GM18519 (cell line): ENCODE data around the gene CWC22.
"Not testable (repeated sequence)": the region's sequence is repeated elsewhere in the genome, so short reads cannot be mapped to it uniquely, and the experiment has no call there.

ENCODE experiments used
- ATAC-seq: cut with Tn5 transposase; IDR thresholded peaks from one replicate; pipeline ENCODE4 v1.9.1; 2021; ENCODE audit warnings: mild to moderate bottlenecking, moderate library complexity; ENCODE audit not compliant: unreplicated experiment, low FRiP score

The CWC22 gene

DNA sequence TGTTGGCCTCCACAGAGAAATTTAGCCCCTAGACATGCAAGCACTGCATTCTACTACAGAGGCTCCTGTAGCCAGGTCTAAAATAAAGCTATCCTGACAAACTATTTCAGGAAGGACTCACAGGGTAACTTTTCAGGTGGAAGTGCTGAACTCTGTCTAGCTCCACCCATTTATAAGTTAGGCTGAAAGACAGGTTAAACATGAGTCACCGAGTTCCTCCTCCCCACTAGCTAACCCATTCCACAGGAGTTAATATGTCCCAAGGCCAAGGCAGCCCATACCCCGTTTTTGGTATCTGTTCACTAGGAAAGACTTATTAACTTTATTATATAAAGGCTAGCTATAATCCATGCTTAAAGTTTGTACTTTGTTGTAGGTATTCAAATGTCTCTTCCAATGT is 3.5 kb downstream of the CWC22 start:
- no peak for ATAC-seq

DNA sequence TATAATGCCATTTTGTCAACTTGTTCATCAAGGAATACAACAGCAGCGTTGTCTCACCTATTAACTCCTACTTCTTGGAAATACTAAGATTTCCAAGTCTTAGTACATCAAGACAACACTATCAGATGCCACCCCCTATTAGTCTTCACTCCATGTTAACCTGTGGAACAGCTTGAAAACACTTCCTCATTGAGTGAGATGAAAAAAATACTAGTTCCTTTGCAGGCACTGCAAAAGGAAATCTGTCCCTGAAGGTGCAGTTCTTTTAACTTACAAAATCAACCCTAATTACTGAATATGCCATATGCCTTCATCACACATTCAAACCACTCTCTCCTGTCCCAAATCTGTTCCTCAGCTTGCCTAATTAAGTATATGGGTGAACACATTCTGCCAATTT is 4.0 kb downstream of the CWC22 start:
- no peak for ATAC-seq

DNA sequence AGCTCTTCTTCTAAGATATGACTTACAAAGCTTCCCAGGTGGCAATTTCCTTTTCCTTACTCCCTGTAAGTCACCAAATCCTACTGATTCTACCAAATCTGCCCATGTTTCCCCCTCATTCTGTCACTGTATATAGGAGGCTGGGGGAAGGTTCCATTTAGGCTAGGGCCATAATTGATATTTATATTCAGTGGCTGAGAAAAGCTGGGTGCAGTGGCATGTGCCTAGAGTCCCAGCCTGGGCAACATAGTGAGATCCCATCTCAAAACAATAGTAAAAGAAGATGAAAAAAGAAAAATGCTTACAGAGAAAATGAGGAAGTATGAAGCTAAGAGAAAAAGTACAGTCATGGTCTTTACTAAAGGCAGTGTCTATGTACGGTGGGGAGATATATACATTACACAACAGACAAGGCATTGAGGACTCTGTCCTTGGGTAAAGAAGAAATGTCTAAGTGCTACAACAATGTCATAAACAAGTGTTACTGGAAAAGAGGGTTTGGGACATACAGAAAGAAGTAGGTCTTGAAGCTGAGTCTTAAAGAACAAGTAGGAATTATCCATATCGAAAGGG is 4.8 kb downstream of the CWC22 start:
- ATAC-seq = no peak

DNA sequence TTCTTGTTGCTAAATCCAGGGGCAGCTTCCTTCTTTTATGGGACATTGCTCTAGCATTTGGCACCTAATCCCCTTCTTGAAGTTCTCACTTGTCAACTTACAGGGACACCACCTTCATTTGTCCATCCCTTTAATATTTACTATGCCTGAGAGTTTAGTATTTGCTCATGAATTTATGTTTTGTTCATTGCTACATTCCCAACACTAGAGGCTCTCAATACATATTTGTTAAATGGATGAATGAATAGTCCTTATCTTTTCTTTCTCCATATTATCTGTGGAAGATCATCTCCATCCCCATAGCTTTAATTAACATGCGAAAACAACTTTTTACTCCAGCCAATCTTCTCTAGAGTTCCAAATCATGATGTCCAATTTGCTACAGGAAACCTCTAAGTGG is 5.4 kb downstream of the CWC22 start:
- ATAC-seq = no peak

DNA sequence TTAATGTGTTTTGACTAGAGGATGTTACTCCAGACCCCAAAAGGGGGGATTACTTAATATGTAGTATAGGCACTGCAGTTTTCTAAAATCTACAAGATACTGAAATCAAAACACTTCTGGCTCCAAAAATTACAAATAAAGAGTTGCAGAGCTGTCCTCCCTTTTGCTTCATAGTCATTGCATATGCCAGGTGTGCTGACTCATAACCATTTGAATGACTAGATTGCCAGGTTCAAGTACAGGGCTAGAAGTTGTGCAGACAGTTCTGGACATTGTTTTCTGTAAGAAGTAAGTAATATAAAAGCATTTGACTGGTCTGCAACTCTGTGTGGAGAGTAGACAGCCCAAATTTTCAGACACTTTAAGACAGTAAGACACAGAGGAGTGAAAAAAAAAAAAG is 6.7 kb downstream of the CWC22 start:
- peak; percentile 46 for ATAC-seq

DNA sequence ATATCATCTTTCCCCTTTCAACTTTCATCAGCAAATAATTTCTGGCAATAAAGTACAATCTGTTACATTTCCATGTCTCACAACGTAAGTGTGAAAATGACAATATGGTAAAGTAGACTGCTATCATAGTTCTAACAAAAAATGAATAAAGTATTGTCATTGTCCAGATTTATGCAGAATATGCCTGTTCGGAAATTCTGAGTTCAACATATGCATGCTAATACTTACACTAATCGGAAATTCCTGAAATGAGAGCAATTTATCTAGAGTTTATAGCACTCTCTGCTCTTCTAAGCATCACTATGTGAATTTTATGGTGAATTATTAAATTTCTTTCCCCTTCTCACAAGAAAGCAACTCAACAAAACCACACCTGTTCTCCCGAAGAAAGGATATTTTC is 8.1 kb downstream of the CWC22 start:
- ATAC-seq = no peak

DNA sequence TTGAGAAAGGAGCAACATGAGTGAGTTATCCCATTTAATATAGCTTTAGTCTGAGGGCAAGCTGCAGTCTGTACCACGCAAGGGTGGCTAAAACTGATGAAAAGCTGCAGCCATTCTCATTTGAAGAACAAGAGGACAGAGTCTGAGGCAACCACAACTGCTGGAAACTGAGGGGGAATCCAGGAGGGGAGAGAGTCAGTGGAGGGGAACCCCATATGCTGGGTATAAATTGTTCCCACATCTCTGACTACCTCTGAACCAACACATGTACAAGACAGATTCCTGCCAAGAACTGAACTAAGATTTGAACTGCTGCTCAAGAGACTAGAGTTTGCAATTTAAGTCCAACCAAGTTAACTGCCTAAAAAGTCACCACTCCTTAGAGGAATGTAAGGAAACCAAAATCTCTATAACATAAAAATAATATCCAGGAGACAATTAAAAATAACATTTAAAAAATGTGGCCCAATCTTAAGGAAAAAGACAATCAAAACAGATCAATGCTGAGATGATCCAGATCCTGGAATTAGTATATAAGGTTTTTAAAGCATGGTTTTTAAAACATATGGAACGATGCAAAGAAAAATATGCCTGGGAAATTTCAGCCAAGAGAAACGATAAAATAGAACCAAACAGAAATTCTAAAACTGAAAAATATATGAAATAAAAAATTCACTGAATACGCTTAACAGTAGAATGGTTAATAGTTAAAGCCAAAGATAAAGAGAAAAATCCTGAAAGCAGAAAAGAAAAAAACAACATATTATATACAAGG is 11.2 kb downstream of the CWC22 start:
- no peak for ATAC-seq

DNA sequence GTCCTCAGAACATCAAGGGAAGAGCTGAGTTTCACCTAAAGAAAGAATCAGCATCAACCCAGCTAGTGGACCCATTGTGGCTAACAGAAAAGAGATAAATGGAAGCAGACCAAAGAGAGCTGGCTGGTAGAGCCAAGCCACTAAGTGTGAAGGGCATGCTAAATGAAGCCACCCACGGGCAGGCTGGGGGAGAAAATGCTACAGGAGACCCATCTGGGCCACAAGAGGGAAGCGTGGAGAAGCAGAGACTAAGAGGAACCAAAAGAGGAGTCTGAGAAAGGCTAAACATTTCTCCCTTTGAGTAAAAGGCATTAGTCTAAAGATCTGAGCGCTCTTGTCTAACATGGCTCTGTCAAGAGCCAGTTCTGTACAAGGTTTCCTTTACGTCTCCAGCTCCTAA is 15.8 kb downstream of the CWC22 start:
- ATAC-seq = no peak

DNA sequence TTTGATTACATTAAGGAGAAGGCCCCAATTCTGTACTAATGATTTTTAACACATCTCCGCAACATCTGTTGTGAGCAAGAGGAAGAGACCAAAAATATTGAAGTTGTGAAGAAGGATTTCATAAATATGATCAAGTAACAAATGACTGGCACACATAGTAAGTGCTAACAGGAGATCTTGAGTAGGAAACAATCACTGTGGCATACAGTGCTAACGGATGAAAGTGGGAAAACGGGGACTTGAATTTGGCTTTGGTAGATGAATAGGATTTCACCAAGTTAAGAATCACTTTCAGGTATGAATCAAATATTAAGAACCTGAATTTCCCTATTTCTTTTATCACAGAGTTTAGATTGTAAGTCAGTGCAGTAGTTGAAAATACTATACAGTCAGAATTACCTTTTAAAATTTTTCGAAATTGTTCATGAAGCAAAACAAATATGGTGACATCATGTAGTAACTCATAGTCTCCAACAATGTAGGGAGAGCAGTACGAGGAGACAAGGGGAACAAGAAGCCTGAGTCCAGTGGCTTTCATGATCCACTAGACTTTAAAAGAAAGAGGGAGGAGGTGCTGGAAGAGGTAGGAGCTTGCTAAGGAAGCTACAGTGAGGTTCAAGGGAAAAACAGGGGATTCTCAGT is 16.3 kb downstream of the CWC22 start:
- ATAC-seq = no peak

DNA sequence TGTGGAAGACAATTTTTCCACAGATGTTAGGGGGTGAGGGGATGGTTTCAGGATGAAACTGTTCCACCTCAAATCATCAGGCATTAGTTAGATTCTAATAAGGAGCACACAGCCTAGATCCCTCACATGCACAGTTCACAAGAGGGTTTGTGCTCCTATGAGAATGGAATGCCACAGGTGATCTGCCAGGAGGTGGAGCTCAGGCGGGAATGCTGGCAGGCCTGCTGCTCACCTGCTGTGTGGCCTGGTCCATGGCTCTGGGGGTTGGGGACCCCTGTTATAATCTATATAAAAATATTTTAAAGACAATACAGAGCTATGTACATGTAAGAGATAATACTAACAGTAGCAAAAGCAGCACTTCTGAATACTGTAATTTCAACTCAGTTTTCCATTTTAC is 19.2 kb downstream of the CWC22 start:
- no peak for ATAC-seq

DNA sequence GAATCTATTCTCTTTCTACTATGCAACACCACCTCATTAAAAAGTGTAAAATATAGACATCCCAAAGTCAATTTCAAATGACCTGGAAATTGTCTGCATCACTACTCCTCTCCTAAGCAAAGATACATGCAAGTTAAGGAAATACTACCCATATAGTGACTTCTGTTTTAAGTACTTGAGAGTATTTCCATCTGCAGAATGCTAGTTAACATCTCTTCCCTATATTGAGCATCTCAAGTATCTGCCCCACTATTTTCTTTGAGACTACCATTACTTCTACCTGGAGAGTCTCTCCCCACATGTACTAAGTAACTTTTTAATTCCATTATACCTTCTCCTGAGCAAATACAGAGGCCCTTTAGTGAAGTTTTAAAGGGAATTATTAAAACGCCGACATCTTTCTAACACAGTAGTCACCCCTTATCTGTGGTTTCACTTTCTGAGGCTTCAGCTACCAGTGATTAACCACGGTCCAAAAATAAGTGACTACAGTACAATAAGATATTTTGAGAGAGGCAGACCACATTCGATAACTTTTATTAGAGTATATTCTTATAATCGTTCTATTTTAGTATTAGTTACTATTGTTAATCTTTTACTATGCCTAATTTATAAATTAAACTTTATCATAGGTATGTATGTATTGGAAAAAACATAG is 21.8 kb downstream of the CWC22 start:
- peak; percentile 74 for ATAC-seq

DNA sequence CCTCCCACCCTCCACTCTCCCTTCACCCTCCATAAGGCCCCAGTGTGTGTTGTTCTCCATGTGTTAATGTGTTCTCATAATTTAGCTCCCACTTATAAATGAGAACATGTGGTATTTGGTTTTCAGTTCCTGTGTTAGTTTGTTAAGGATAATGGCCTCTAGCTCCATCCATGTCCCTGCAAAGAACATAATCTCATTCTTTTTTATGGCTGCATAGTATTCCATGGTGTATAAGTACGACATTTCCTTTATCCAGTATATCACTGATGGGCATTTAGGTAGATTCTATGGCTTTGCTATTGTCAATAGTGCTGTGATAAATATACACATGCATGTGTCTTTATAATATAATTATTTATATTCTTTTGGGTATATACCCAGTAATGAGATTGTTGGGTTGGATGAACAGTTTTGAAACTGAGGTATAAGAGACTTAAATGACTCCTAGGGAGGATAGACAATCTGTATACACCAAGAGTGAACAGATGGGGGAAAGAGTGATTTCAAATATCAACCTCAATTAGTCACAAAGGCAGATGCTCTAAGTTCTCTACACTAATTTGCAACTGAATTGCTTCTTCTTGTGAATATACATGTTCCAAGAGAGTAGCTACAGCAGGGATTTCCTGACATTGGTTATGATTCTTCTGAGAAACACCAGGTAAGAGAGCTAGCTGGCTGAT is 23.7 kb downstream of the CWC22 start:
- no peak for ATAC-seq

DNA sequence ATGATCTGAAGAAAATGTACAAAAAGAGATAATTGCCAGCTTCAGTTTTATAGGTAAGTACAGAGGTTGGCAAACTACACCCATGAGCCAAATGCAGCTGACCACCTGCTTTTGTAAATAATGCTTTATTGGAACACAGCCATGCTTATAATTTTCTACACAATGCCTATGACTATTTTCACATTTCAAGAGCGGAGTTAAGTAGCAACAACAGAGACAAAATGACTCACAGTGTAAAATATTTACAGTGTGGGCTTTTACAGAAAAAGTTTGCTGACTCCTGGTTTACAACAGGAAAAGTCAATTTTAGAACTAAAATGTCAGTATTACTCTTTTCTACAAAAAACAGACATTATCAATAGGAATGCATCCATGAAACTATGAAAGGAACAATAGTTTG is 26.0 kb downstream of the CWC22 start:
- no peak for ATAC-seq

DNA sequence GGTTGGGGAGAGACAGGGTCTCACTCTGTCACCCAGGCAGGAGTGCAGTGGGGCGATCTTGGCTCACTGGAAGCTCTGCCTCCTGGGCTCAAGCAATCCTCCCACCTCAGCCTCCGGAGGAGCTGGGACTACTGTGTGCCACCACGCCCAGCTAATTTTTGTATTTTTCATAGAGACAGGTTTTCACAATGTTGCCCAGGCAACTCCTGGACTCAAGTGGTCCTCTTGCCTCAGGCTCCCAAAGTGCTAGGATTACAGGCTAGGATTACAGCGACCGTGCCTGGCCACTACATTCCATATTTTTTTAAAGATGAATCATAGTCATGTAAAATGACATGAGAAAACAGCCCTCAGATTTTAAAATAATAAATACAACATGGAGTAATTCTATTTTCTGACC is 32.3 kb downstream of the CWC22 start:
- ATAC-seq = no peak

DNA sequence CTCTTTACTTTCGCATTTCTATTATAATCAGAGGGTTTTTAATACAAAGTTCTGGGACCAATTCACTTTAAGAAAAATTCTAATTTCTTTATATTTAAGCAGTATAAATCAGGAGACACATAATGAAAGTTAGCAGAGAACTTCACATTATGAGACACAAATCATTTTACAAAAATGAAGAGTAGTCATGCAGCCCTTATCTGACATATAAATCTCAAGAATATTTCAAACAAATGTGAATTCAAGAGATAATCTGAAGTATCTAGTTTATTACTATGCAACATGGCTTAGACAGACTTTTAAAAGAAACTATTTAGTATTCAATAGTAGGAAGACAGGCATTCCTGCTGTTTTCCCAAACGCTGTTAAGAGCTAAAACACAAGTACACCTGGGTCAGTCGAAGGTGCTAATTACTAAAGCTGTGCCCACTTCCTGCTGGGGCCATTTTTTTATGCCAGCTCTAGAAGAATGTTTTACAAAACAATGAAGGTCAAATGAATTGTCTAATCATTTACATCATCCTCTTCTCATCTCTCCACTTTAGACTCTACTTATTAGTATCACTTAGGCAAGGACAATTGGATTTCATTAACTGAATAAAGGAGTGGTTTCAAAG is 40.2 kb downstream of the CWC22 start:
- no peak for ATAC-seq

DNA sequence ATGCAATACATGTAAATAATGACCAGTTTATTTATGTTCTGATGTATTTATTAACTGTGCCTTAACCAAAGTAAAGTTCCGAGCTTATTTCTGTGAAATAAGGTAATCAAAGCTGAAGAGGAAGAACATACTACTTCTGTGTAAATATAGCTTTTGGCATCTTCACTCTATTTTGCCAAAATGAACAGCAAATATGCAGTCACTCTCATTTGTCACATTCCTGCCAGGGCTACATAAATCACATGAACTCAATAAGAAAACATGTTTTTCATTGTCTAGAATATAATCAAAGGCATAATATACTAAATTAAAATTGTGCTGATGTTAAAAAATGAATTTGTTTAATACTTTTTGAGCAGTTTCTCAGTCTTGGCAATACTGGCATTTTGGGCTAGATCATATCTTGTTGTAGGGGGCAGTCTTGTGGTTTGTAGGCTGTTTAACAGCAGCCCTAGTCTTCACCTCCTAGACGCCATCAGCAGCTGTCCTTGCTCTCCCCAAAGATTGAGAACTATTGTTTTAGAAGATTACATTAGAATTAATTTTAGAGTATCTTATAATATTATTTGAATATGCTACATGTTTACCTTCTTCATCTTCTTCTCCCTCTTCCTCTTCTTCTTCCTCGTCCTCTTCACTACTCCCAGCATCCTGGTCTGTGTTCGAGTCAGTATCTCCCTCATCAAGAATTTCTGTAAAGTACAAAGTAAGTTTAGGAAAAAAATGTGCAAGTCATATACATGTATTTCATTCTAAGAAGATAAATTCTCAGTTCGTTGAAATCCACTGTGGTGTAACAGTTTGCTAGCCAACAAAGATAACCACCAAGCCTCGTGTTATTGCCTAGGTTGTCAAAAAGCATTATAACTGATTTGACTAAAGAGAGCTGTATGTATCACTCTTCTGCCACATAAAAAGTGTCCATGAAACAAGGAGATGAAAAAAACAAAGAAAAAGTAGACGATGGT is 41.5 kb downstream of the CWC22 start:
- ATAC-seq = no peak

DNA sequence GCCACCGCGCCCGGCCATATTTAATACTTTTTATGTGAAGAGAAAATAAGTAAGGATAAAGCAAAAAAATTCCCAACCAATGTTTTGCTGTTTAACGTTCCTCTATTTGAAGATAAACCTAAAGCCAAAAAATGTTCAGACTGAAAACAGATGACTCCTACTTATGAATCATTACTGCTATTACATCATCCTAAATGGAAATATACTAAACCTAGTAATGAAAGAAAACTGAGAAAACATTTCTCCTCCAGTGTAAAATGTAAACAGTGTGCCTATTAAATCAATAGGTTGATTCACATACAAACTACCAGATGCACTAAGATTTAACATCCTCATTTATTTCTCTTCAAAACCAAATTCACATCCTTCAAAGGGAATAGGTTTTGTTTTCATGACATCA is 43.5 kb downstream of the CWC22 start:
- no peak for ATAC-seq

DNA sequence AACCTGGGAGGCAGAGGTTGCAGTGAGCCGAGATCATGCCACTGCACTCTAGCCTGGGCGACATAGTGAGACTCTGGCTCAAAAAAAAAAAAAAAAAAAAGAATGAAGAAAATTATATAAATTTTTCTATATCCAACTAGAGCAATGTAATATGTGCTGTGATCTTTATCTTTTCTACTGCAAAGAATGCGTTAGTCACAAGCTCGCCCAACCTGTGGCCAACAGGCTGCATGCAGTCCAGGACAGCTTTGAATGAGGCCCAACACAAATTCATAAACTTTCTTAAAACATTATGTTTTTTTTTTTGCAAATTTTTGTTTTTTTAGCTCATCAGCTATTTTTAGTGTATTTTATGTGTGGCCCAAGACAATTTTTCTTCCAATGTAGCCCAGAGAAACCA is 48.8 kb downstream of the CWC22 start:
- not testable (repeated sequence) for ATAC-seq

DNA sequence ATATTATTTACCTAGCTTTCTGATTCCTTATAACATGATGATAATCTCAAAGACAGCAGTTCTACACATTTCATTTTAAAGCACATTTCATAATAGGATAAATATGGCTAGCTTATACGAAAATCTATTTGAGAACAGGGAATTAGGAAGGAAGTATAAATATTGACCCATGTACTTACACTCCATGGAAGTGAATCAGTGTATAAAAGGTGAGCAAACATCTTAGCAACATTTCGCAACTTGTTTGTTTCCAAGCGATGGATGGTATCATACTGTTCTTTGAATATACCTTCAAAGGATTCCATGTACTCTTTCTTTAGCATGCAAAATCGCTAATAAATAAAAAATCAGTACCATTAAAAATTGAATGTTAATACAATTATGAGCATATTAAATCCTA is 53.1 kb downstream of the CWC22 start:
- ATAC-seq = no peak
